CD14-positive monocyte (primary cell): ENCODE measurements around the gene ATG9B. TPM values are rescaled to one million over a fixed set of nuclear protein-coding genes. Genes with fewer than 3 reads are reported as not detected.

Source experiments
- DNase-seq, 3 donors: peaks; one replicate each; pipeline ENCODE4 v3.0.0-alpha.2; 2011 to 2022
- H2AFZ ChIP-seq: 2 replicates; pipeline ENCODE4 v1.6.0; 2012; ENCODE audit warnings: mild to moderate bottlenecking, low read depth, low read length, inconsistent platforms; ENCODE audit not compliant: insufficient read depth, poor library complexity, severe bottlenecking
- H3K27ac ChIP-seq, 2 donors: 1 replicate in 1 of 2; 2 replicates in 1 of 2; pipeline ENCODE4 v1.5.1; 2012 to 2013; ENCODE audit warnings: low read length in 2 of 2, control low read depth in 1 of 2, inconsistent platforms in 1 of 2, low read depth in 1 of 2, mild to moderate bottlenecking in 1 of 2
- H3K27me3 ChIP-seq, 2 donors: one replicate each; pipeline versions ENCODE4 v1.6.0 to v1.6.1; 2011 to 2013; ENCODE audit warnings: low read length in 2 of 2; ENCODE audit not compliant: control insufficient read depth in 2 of 2, insufficient read depth in 2 of 2
- H3K36me3 ChIP-seq, 2 donors: replicated peaks in 1 of 2; 1 replicate in 1 of 2; 2 replicates in 1 of 2; pipeline versions ENCODE4 v1.5.1 to v1.6.1; 2012 to 2013; ENCODE audit warnings: low read length in 2 of 2, control low read depth in 1 of 2, inconsistent platforms in 1 of 2, mild to moderate bottlenecking in 1 of 2; ENCODE audit not compliant: insufficient read depth in 2 of 2, control insufficient read depth in 1 of 2
- H3K4me1 ChIP-seq, 2 donors: 1 replicate in 1 of 2; 2 replicates in 1 of 2; pipeline versions ENCODE4 v1.5.1 to v1.6.1; 2012 to 2013; ENCODE audit warnings: low read length in 2 of 2, control low read depth in 1 of 2, inconsistent platforms in 1 of 2, mild to moderate bottlenecking in 1 of 2, moderate library complexity in 1 of 2; ENCODE audit not compliant: insufficient read depth in 2 of 2, control insufficient read depth in 1 of 2
- H3K4me2 ChIP-seq: replicated peaks from 2 replicates; pipeline ENCODE3; 2012; ENCODE audit warnings: low read length, moderate library complexity, mild to moderate bottlenecking; ENCODE audit not compliant: poor library complexity, severe bottlenecking; ENCODE audit errors: extremely low read depth
- H3K4me3 ChIP-seq, 3 experiments: fragments of 200-600 bp in 1 of 3; sonication (generic) in 1 of 3; replicated peaks in 1 of 3; 1 replicate in 2 of 3; 2 replicates in 1 of 3; pipeline ENCODE4 v1.5.1; 2011 to 2013; ENCODE audit warnings: low read length in 3 of 3, mild to moderate bottlenecking in 3 of 3, control low read depth in 2 of 3, low read depth in 2 of 3, inconsistent platforms in 1 of 3, moderate library complexity in 1 of 3
- H3K79me2 ChIP-seq: 2 replicates; pipeline ENCODE4 v1.6.0; 2012; ENCODE audit warnings: mild to moderate bottlenecking, control low read depth, inconsistent platforms, low read length, moderate library complexity; ENCODE audit not compliant: insufficient read depth
- H3K9ac ChIP-seq: 2 replicates; pipeline ENCODE4 v1.6.0; 2017; ENCODE audit warnings: low read length, mild to moderate bottlenecking; ENCODE audit not compliant: insufficient read depth, poor library complexity, severe bottlenecking
- H3K9me3 ChIP-seq, 2 donors: replicated peaks in 1 of 2; 1 replicate in 1 of 2; 2 replicates in 1 of 2; pipeline versions ENCODE4 v1.5.1 to v1.6.1; 2012 to 2013; ENCODE audit warnings: low read length in 2 of 2, control low read depth in 1 of 2; ENCODE audit not compliant: control insufficient read depth in 1 of 2, insufficient read depth in 1 of 2
- H4K20me1 ChIP-seq: 2 replicates; pipeline ENCODE4 v1.6.0; 2012; ENCODE audit warnings: mild to moderate bottlenecking, low read length, control low read depth, moderate library complexity; ENCODE audit not compliant: insufficient read depth
- H3K27ac Mint-ChIP-seq, 7 donors: one replicate each; pipeline ENCODE4 v1.8.0; 2020; ENCODE audit warnings: mild to moderate bottlenecking in 7 of 7, mixed read lengths in 7 of 7, moderate library complexity in 6 of 7, inconsistent platforms in 2 of 7
- H3K27me3 Mint-ChIP-seq, 3 donors: one replicate each; pipeline ENCODE4 v1.8.0; 2021 to 2022; ENCODE audit warnings: low read depth in 3 of 3, mild to moderate bottlenecking in 3 of 3, mixed read lengths in 3 of 3, moderate library complexity in 3 of 3, inconsistent platforms in 1 of 3
- H3K36me3 Mint-ChIP-seq, 2 donors: one replicate each; pipeline ENCODE4 v1.8.0; 2020; ENCODE audit warnings: mixed read lengths in 2 of 2, inconsistent platforms in 1 of 2, mild to moderate bottlenecking in 1 of 2
- H3K4me1 Mint-ChIP-seq: one replicate; pipeline ENCODE4 v1.8.0; 2020; ENCODE audit warnings: mild to moderate bottlenecking, mixed read lengths
- H3K4me3 Mint-ChIP-seq, 2 donors: one replicate each; pipeline ENCODE4 v1.8.0; 2020; ENCODE audit warnings: mild to moderate bottlenecking in 2 of 2, mixed read lengths in 2 of 2, moderate library complexity in 1 of 2
- H3K9me3 Mint-ChIP-seq, 7 donors: one replicate each; pipeline ENCODE4 v1.8.0; 2020 to 2022; ENCODE audit warnings: mixed read lengths in 7 of 7, mild to moderate bottlenecking in 6 of 7, moderate library complexity in 6 of 7, inconsistent platforms in 2 of 7
- CTCF ChIP-seq: fragments of 200-600 bp; IDR thresholded peaks from one replicate; pipeline ENCODE4 v1.8.0; 2022; ENCODE audit warnings: antibody characterized with exemption, mild to moderate bottlenecking
- WGBS: methylation state at CpG from one replicate; pipeline ENCODE4 v1.1.5; 2013; ENCODE audit warnings: missing lambda C conversion rate; ENCODE audit not compliant: insufficient coverage; 5-methylcytosine and 5-hydroxymethylcytosine counted together
- intact Hi-C, 2 donors: fragments of 100-400 bp; cut with micrococcal nuclease; formaldehyde crosslinking; loops; one replicate each; pipeline versions ENCODE4 v1.15.0 to v1.15.1; 2023
- polyA plus RNA-seq, 3 donors: library from polyadenylated mRNA; depleted of rRNA in 1 of 3; unstranded in 2 of 3; stranded (reverse) in 1 of 3; fragments of 300-500 nt in 2 of 3; fragments of >200 nt in 1 of 3; fragmentation: Illumina TruSeq in 2 of 3; gene quantifications; 1 replicate in 2 of 3; 2 replicates in 1 of 3; pipeline ENCODE4 v1.2.3, GENCODE V29; 2012 to 2021

ATG9B gene
- polyA plus RNA-seq, 3 donors, result 0.21 to 0.30 TPM; not detected in 1

GRCh38 chr7:151018421-151019129, 5.7 kb downstream of the ATG9B start:
- Histone ChIP-seq H3K79me2 (no peaks in the 10 kb centered on the region), H3K4me1 (peaks cover 25 to 38% of the 10 kb centered on the region in 2 donors), H4K20me1 (no peaks in the 10 kb centered on the region), H3K36me3 (no peaks in the 10 kb centered on the region), H3K9ac (no peak overlapping the region), H3K27ac (no peak overlapping the region), H3K4me2 (peak overlapping the region; percentile 51), H2AFZ (peak overlapping the region; percentile 35), H3K9me3 (peaks cover 0 to 6% of the 10 kb centered on the region in 2 donors), H3K27me3 (peaks cover 23 to 50% of the 10 kb centered on the region in 2 donors), H3K4me3 (peak overlapping the region in 1 of 3 experiments; percentile 51)
- H3K36me3 Mint-ChIP-seq, result peaks cover 3 to 4% of the 10 kb centered on the region in 2 donors
- TF ChIP-seq CTCF, result peak; percentile 43
- no peak for DNase-seq
- H3K4me1 Mint-ChIP-seq, result peaks cover 35% of the 10 kb centered on the region
- H3K27me3 Mint-ChIP-seq, result peaks cover 57 to 86% (median 63%) of the 10 kb centered on the region in 3 donors
- WGBS, result 2% methylated on average over 77 of the region's 82 CpGs
- H3K9me3 Mint-ChIP-seq, result peaks cover 0 to 16% (median 3%) of the 10 kb centered on the region in 7 donors
- peak overlapping the region in 2 of 7 donors; percentile 58 to 70 for H3K27ac Mint-ChIP-seq
- intact Hi-C loops, result loop anchor here in 1 of 2 donors (5.0 kb wide), 1 partner anchor 94 kb away; no protein-coding TSS in a partner anchor
- H3K4me3 Mint-ChIP-seq, result peak overlapping the region; percentile 56 to 88

GRCh38 chr7:151017953-151018420, 6.3 kb downstream of the ATG9B start:
- peak; percentile 29 to 45 (median 39) for DNase-seq
- no peaks in the 10 kb centered on the region for H4K20me1 ChIP-seq
- peak overlapping the region; percentile 35 for H2AFZ ChIP-seq
- peak; percentile 91 for TF ChIP-seq CTCF
- Mint-ChIP-seq H3K9me3 (peaks cover 0 to 16% (median 3%) of the 10 kb centered on the region in 7 donors), H3K4me3 (peak overlapping the region; percentile 56 to 88), H3K4me1 (peaks cover 35% of the 10 kb centered on the region), H3K27ac (peak overlapping the region in 5 of 7 donors; percentile 30 to 78 (median 70)), H3K36me3 (peaks cover 3 to 4% of the 10 kb centered on the region in 2 donors), H3K27me3 (peaks cover 57 to 86% (median 67%) of the 10 kb centered on the region in 3 donors)
- peaks cover 29 to 44% of the 10 kb centered on the region in 2 donors for H3K4me1 ChIP-seq
- no peak overlapping the region for H3K27ac ChIP-seq
- WGBS, result under 1% methylated on average over 34 of the region's 34 CpGs
- H3K27me3 ChIP-seq, result peaks cover 23 to 54% of the 10 kb centered on the region in 2 donors
- peaks cover 0 to 6% of the 10 kb centered on the region in 2 donors for H3K9me3 ChIP-seq
- no peaks in the 10 kb centered on the region for H3K36me3 ChIP-seq
- no peaks in the 10 kb centered on the region for H3K79me2 ChIP-seq
- peak overlapping the region; percentile 51 for H3K4me2 ChIP-seq
- no peak overlapping the region for H3K9ac ChIP-seq
- peak overlapping the region in 1 of 3 experiments; percentile 51 for H3K4me3 ChIP-seq
- intact Hi-C loops, result loop anchor here in 1 of 2 donors (5.0 kb wide), 1 partner anchor 94 kb away; no protein-coding TSS in a partner anchor
